ENCODE data around the gene KCNMA1.

The KCNMA1 gene

DNA sequence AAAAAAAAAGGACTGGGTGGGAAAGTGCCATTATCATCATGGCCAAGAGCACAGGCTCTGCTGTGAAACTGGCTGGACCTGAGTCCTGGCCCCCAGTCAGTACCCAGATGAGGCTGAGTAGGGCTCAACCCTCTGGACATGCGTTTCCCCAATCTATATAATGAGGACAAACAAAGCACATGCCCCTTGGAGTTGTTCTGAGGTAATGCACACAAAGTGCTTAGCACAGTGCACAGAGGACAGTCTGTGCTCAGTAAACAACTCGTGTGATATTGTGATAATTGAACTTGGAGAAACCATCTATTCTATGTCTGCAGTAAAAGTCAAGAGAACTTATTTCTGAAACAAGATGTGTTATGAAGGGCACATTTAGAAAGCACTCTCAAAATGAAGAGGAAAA is 138.8 kb downstream of the KCNMA1 start:
- TF ChIP-seq POLR2A (IDR thresholded peaks at IDR 0.05; ENCODE audit: extremely low read depth, insufficient read length) (no peak), MAX (IDR thresholded peaks at IDR 0.05; ENCODE audit: low read depth, low read length) (no peak)
- no peak overlapping the region for H3K4me3 ChIP-seq (ENCODE audit: low read depth, low read length)
- DNase-seq (ENCODE audit: low read depth), result no peak

DNA sequence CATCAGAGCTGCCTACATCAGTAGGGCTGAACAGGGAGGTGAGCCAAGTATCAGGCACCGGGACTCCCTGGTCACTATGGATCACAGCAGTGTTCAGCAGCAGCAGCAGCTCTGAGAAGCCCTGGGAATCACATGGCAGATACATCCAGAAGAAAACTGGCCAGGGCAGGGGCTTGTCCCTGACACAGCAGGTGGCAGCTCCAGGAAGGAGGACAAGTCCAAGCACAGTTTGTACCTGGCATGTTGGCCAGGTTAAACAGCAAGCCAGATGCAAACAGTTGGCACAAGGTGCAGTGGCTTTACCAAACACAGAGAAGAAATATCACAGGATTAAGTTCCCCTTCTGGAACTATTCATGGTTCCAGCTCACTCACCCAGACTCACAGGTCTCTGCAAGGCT is 139.4 kb downstream of the KCNMA1 start:
- no peak for DNase-seq (ENCODE audit: low read depth)
- H3K4me3 ChIP-seq (ENCODE audit: low read depth, low read length), result no peak overlapping the region
- TF ChIP-seq CTCF (IDR thresholded peaks at IDR 0.05; ENCODE audit: low read depth, low read length), result no peak
- no peak for TF ChIP-seq POLR2A (IDR thresholded peaks at IDR 0.05; ENCODE audit: extremely low read depth, insufficient read length)
- TF ChIP-seq MAX (IDR thresholded peaks at IDR 0.05; ENCODE audit: low read depth, low read length), result no peak
- TF ChIP-seq MYC (IDR thresholded peaks at IDR 0.05; ENCODE audit: low read depth, low read length), result no peak

DNA sequence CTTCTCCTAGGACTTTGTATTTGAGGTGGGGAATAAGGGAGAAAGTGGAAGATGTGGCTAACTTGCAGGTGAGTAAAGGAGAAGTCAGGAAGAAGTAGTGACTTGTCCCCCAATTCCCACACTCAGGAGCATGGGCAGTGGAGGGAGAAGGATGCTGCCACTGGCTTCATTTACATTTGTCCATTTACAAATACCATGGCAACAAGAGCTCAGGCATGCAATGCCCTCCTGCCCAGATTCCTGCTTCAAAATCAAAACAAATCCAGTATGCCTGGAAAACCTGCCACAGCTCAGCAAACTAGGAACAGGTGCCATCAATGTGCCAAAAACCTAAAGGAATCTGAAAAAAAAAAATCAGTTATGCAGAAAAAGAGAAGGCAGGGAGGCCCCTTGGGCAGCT is 139.9 kb downstream of the KCNMA1 start:
- TF ChIP-seq CTCF (IDR thresholded peaks at IDR 0.05; ENCODE audit: low read depth, low read length) (no peak), POLR2A (IDR thresholded peaks at IDR 0.05; ENCODE audit: extremely low read depth, insufficient read length) (no peak), MAX (IDR thresholded peaks at IDR 0.05; ENCODE audit: low read depth, low read length) (no peak)
- no peak overlapping the region for H3K4me3 ChIP-seq (ENCODE audit: low read depth, low read length)
- no peak for DNase-seq (ENCODE audit: low read depth)

GRCh38 chr10:77496941-77497420 is 140.6 kb downstream of the KCNMA1 start:
- H3K4me3 ChIP-seq (ENCODE audit: low read depth, low read length), result no peak overlapping the region
- TF ChIP-seq POLR2A (IDR thresholded peaks at IDR 0.05; ENCODE audit: extremely low read depth, insufficient read length), result no peak
- no peak for TF ChIP-seq CTCF (IDR thresholded peaks at IDR 0.05; ENCODE audit: low read depth, low read length)
- TF ChIP-seq MAX (IDR thresholded peaks at IDR 0.05; ENCODE audit: low read depth, low read length), result no peak
- TF ChIP-seq MYC (IDR thresholded peaks at IDR 0.05; ENCODE audit: low read depth, low read length), result no peak
- no peak for DNase-seq (ENCODE audit: low read depth)

DNA sequence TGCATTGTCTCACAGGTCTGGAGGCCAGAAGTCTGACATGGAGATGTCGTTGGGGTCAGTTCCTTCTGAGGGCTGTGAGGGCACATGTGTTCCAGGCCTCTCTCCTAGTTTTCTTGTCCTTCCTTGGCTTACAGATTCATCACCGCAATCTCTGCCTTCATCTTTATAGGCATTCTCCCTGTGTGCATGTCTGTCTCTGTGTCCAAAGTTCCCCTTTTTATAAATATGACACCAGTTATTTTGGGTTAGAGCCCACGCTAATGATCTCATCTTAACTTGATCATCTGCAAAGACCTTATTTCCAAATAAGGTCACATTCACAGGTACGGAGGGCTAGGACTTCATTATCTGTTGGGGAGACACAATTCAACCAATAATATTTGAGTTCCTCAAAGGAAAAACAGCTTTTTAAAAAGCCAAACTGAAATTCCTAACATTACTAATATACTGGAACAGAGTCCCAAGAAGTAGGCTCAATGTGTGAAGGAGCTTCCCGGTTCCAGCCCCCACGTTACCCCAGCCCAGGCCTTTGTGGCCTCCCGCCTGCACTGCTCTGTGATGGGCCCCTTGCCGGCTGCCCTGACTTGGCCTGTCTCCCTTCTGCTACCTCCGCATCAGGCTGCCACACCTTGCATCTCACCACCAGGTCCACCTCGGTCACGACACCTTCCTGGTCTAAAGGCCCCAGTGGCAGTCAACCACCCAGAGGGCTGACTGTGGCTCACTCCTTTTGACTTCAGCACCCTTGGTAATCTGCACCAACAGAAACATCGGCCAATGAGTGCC is 142.7 kb downstream of the KCNMA1 start:
- H3K4me3 ChIP-seq (ENCODE audit: low read depth, low read length), result no peak overlapping the region
- DNase-seq (ENCODE audit: low read depth), result no peak
- TF ChIP-seq CTCF (IDR thresholded peaks at IDR 0.05; ENCODE audit: low read depth, low read length), result no peak
- TF ChIP-seq MAX (IDR thresholded peaks at IDR 0.05; ENCODE audit: low read depth, low read length), result no peak
- no peak for TF ChIP-seq MYC (IDR thresholded peaks at IDR 0.05; ENCODE audit: low read depth, low read length)
- no peak for TF ChIP-seq POLR2A (IDR thresholded peaks at IDR 0.05; ENCODE audit: extremely low read depth, insufficient read length)

DNA sequence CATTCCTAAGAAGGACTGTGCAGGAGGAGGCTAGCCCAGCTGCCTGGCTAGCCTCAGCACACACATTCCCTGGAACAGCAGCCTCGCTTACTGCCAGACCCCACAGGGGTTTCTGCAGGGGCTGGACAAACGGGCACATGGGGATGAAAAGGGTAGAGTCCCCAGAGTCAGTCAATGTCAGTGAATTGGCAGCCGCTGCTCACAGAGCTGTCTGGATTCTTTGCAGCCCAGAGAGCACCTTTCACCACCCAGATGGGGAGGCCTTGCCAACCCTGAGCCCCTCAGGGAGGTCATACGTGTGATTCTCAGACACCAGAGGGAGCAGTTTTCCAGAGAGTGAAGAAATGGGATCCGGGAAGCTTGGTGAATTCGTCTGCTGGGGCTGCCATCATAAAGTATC is 143.3 kb downstream of the KCNMA1 start:
- DNase-seq (ENCODE audit: low read depth), result no peak
- H3K4me3 ChIP-seq (ENCODE audit: low read depth, low read length), result no peak overlapping the region
- TF ChIP-seq MAX (IDR thresholded peaks at IDR 0.05; ENCODE audit: low read depth, low read length) (no peak), CTCF (IDR thresholded peaks at IDR 0.05; ENCODE audit: low read depth, low read length) (no peak), POLR2A (IDR thresholded peaks at IDR 0.05; ENCODE audit: extremely low read depth, insufficient read length) (no peak), MYC (IDR thresholded peaks at IDR 0.05; ENCODE audit: low read depth, low read length) (no peak)

Data from NB4 (cell line).